SK-N-SH treated with all-trans-retinoic acid at 6 μM for 48 hours (cell line): ENCODE results near the gene NEBL.

ENCODE experiments used
- ATAC-seq: fragments of 200-7000 bp; cut with Tn5 transposase; 3 replicates; pipeline ENCODE4 v1.9.1; 2020; ENCODE audit warnings: mild to moderate bottlenecking, moderate library complexity
- BACH2 ChIP-seq: fragments of 250-450 bp; sonication (Bioruptor Pico); IDR thresholded peaks from 2 replicates; pipeline ENCODE4 v1.9.0; 2021; ENCODE audit warnings: mild to moderate bottlenecking, borderline replicate concordance
- CSDC2 ChIP-seq: fragments of 250-450 bp; sonication (Bioruptor Pico); IDR thresholded peaks from 2 replicates; pipeline ENCODE4 v1.5.0; 2020; ENCODE audit warnings: mild to moderate bottlenecking, moderate library complexity
- ESRRG ChIP-seq: fragments of 250-450 bp; sonication (Bioruptor Pico); IDR thresholded peaks from 2 replicates; pipeline ENCODE4 v1.6.1; 2021; ENCODE audit warnings: mild to moderate bottlenecking
- ISL1 ChIP-seq: fragments of 250-450 bp; sonication (Bioruptor Pico); IDR thresholded peaks from 2 replicates; pipeline ENCODE4 v2.1.2; 2022; ENCODE audit warnings: mild to moderate bottlenecking, moderate library complexity
- PPARA ChIP-seq: fragments of 250-450 bp; sonication (Bioruptor Pico); IDR thresholded peaks from 2 replicates; pipeline ENCODE4 v1.5.0; 2020; ENCODE audit warnings: mild to moderate bottlenecking, borderline replicate concordance
- SNAI2 ChIP-seq: fragments of 250-450 bp; sonication (Bioruptor Pico); IDR thresholded peaks from 2 replicates; pipeline ENCODE4 v1.5.0; 2020; ENCODE audit warnings: mild to moderate bottlenecking, moderate library complexity
- ZC3H10 ChIP-seq: fragments of 250-450 bp; sonication (Bioruptor Pico); IDR thresholded peaks from 2 replicates; pipeline ENCODE4 v1.5.1; 2021; ENCODE audit warnings: mild to moderate bottlenecking, moderate library complexity
- ZFP3 ChIP-seq: fragments of 250-450 bp; sonication (Bioruptor Pico); IDR thresholded peaks from 2 replicates; pipeline ENCODE4 v1.5.0; 2020; ENCODE audit warnings: mild to moderate bottlenecking, moderate library complexity
- ZFP30 ChIP-seq: fragments of 450-650 bp; formaldehyde crosslinking; IDR thresholded peaks from 2 replicates; pipeline ENCODE4 v1.5.0; 2022; ENCODE audit warnings: mild to moderate bottlenecking, moderate library complexity
- ZNF565 ChIP-seq: fragments of 450-650 bp; formaldehyde crosslinking; conservative IDR thresholded peaks from 2 replicates; pipeline ENCODE4 v1.5.0; 2020; ENCODE audit warnings: low read depth, mild to moderate bottlenecking, moderate library complexity
- ZNF70 ChIP-seq: fragments of 450-650 bp; formaldehyde crosslinking; IDR thresholded peaks from 2 replicates; pipeline ENCODE4 v1.5.0; 2020; ENCODE audit warnings: mild to moderate bottlenecking, moderate library complexity
- ZNF8 ChIP-seq: fragments of 450-650 bp; formaldehyde crosslinking; IDR thresholded peaks from 2 replicates; pipeline ENCODE4 v1.5.0; 2020; ENCODE audit warnings: mild to moderate bottlenecking, moderate library complexity
- TF ChIP-seq, protein P1 (sequence below): fragments of 250-450 bp; sonication (Bioruptor Pico); IDR thresholded peaks from 2 replicates; pipeline ENCODE4 v1.5.0; 2020; ENCODE audit warnings: mild to moderate bottlenecking, moderate library complexity
- TF ChIP-seq, protein P2 (sequence below): fragments of 250-450 bp; sonication (Bioruptor Pico); IDR thresholded peaks from 2 replicates; pipeline ENCODE4 v1.8.0; 2021; ENCODE audit warnings: low read depth, mild to moderate bottlenecking, moderate library complexity, borderline replicate concordance

Gene NEBL

DNA sequence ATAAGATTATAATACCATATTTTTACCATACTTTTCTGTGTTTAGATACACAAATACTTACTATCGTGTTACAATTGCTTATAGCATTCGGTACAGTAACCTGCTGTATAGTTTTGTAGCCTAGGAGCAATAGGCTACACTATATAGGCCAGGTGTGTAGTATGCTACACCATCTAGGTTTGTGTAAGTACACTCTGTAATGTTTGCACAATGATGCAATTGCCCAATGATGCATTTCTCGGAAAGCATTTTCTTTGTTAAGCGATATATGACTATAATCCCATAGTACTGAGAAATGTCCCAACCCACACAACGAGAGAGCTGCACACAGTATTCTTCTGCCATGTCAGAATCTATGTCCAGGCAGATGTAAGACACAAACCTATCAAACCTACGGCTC is 160.0 kb downstream of the NEBL start:
- TF ChIP-seq ESRRG (CRISPR knock-in tag) (no peak), ZC3H10 (no peak), SNAI2 (no peak), ISL1 (CRISPR knock-in tag) (no peak), PPARA (no peak), BACH2 (CRISPR knock-in tag) (no peak), CSDC2 (CRISPR knock-in tag) (no peak), ZFP3 (CRISPR knock-in tag) (no peak), ZNF8 (CRISPR knock-in tag) (no peak), ZNF70 (CRISPR knock-in tag) (no peak), ZNF565 (no peak), ZFP30 (CRISPR knock-in tag) (no peak)
- TF ChIP-seq, protein P1, sequence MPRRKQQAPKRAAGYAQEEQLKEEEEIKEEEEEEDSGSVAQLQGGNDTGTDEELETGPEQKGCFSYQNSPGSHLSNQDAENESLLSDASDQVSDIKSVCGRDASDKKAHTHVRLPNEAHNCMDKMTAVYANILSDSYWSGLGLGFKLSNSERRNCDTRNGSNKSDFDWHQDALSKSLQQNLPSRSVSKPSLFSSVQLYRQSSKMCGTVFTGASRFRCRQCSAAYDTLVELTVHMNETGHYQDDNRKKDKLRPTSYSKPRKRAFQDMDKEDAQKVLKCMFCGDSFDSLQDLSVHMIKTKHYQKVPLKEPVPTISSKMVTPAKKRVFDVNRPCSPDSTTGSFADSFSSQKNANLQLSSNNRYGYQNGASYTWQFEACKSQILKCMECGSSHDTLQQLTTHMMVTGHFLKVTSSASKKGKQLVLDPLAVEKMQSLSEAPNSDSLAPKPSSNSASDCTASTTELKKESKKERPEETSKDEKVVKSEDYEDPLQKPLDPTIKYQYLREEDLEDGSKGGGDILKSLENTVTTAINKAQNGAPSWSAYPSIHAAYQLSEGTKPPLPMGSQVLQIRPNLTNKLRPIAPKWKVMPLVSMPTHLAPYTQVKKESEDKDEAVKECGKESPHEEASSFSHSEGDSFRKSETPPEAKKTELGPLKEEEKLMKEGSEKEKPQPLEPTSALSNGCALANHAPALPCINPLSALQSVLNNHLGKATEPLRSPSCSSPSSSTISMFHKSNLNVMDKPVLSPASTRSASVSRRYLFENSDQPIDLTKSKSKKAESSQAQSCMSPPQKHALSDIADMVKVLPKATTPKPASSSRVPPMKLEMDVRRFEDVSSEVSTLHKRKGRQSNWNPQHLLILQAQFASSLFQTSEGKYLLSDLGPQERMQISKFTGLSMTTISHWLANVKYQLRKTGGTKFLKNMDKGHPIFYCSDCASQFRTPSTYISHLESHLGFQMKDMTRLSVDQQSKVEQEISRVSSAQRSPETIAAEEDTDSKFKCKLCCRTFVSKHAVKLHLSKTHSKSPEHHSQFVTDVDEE (CRISPR knock-in tag) = no peak
- TF ChIP-seq, protein P2, sequence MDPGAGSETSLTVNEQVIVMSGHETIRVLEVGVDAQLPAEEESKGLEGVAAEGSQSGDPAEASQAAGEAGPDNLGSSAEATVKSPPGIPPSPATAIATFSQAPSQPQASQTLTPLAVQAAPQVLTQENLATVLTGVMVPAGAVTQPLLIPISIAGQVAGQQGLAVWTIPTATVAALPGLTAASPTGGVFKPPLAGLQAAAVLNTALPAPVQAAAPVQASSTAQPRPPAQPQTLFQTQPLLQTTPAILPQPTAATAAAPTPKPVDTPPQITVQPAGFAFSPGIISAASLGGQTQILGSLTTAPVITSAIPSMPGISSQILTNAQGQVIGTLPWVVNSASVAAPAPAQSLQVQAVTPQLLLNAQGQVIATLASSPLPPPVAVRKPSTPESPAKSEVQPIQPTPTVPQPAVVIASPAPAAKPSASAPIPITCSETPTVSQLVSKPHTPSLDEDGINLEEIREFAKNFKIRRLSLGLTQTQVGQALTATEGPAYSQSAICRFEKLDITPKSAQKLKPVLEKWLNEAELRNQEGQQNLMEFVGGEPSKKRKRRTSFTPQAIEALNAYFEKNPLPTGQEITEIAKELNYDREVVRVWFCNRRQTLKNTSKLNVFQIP (CRISPR knock-in tag) = no peak
- no peak for ATAC-seq
